Measurements from ENCODE around the gene NDST1.

GRCh38 chr5:150481972-150482406, 25.9 kb upstream of the NDST1 start:
- no peak for TF ChIP-seq CTCF (IDR thresholded peaks at IDR 0.05; ENCODE audit: insufficient read depth, low read depth, low read length)
- TF ChIP-seq EZH2 (IDR thresholded peaks at IDR 0.05; ENCODE audit: insufficient read depth, low read length), result no peak

Measured in astrocyte (in vitro differentiated cells and primary cell).